Hindlimb muscle (tissue), 1 donor: ENCODE results near the gene DTD1. TPM values are rescaled to one million over a fixed set of nuclear protein-coding genes. Genes with fewer than 3 reads are reported as not detected.

Experiments
- DNase-seq: peaks from one replicate; pipeline ENCODE4 v3.0.0-alpha.2; 2013
- polyA plus RNA-seq: library from polyadenylated mRNA; unstranded; fragments of 120-200 nt; gene quantifications from one replicate; pipeline ENCODE4 v1.2.1, GENCODE V29; 2013; ENCODE audit not compliant: insufficient read length

DTD1 gene
- polyA plus RNA-seq, 1 donor = 14.0 TPM

DNA sequence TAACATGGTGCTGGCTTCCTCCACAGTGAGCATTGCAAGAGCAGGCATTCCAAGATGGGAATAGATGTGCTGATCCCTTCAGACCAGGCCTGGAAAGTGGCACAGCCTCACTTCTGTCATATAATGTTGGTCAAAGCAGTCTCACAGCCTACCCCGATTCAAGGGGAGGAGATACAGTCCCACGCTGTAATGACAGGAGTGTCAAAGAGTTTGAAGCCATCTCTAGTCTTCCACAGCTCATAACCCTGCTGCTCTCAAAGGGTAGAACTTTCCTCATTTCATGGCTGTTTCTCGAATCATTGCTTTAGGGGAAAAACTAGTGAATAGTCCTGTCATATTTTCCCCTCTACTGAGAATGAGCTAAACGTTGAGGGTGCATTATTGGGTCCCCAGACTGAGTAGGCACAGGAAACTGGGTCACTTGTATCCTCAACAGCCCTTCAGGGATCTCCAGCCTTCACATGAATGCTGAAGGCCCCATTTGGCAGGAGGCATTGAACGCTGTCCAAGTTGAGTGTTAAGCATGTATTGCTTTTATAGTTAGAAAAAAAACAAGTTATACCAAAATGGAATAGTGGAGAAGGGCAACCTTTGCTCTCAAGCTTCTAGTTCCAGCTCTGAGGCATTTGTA, 27.3 kb downstream of the DTD1 start:
- DNase-seq = no peak

DNA sequence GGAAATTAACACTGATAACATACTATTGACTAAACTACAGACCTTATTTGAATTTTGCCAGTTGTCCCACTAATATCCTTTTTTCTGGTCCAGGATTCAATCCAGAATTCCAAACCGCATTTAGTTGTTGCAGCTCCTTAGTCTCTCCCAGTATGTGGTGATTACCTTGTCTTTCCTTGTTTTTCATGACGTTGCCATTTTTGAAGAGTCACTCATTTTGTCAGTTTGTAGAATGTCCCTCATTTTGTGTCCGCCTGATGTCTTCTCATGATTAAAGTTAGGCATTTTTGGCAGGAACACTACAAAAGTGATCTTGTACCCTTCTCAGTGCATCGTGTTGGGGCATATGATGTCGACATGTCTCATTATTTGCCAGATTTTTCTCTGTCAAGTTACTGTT, 33.1 kb downstream of the DTD1 start:
- no peak for DNase-seq

DNA sequence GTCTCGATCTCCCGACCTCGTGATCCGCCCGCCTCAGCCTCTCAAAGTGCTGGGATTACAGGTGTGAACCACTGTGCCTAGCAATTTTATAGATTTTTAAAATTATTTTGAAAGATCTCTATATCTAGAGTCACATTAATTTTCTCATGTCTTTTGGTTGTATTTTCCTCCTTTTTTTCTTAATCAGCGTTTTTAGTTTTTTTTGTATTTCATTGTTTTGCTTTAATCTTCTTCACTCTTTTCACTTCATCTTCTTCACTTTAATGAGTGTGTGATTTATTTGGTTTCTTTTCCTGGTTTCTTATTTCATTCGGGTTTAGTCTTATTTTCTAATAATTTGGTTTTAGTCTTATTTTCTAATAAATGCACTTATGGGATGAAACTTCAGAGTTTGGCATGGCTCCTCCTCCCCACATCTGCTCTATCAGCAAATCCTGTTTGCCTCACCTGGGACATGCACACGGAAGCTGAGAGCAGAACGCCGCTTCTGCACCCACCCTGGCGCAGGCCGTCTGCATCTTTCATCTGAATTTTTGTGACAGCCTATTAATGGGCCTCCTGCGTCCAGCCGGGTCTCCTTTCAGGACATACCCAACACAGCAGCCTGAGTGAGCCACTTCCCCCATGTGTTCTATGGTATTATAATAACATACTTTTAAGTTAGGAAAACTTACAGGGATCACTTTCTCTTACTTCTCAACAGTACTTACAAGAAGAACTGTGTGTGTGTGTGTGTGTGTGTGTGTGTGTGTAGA, 35.5 kb downstream of the DTD1 start:
- DNase-seq = no peak

DNA sequence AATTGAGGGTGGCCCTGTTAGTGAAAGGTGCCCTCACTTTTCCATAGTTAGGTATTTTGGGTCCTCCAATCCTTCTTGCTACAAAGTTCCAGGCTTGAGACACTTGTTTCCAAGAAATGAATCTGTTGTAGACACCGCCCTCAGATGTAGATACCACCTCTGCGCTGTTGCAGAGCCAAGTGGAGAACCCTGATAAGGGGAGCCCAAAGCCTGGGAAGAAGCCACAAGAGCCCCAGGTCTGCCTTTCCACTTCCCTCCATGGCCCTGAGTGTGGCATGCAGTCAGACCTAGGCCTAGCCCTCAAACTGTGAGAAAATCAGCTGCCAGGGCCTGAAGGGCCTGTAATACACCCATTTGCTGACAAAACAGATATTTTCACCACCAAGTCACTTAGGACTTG, 37.1 kb downstream of the DTD1 start:
- DNase-seq = no peak

DNA sequence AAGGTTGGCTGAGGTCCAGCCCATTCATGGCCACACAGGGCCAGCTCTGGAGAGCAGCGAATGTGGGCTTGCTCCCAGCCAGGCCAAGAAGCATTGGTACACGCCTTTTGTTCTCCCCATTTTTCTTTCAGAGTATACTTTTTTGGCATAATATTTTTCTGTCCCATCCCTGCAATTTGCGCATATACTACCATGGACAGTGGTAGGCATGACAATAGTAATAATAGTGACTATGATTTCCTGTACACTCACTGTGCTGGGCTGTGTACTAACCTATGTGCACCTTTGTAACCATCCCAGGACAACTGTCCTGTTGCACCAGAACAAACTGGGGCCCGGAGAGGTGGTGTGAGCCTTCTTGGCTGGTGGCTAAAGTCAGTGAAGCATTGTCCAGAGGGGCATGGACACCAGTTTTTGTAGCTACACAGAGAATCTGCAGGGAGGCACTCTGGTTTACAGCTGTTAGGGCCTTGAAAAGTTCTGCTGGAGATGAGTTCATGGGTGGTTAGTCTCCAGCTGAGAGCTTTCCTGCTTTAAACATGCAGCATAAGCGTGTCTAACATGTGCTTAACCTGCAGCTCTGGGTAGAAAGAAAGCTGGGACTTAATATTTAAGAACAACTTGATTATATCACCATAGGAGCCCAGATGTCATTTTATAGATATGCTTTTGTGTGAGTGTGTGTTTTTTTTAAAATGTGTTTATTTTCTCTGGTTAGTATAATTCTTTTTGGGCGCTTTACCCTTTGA, 38.2 kb downstream of the DTD1 start:
- DNase-seq = no peak

DNA sequence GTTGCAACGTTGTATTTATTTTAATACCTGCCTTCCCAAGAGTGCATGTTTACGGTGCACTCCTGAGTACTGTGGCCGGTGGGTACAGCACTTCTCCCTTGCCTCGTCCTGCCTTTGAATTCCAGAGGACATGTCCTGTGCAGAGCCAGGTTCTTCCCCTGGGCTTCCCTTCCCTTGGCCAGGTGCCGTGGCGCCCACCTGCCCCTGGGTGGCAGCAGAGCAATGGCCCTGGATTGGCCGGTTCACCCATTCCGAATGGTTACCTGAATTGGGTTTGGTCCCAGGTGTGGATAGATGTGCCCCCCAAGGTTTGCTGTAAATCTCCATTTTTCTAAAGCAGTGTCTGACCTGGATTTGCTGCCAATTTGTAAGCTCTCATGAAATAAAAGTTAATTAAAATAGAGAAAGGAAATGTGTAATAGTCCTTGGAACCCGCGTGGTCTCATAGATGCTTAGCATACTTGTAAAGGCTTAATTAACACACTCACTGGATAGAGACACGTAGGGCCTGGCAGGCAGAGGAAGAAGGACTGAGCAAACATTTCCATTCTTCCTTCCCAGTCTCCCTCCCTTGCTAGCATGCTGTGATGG, 40.6 kb downstream of the DTD1 start:
- no peak for DNase-seq

DNA sequence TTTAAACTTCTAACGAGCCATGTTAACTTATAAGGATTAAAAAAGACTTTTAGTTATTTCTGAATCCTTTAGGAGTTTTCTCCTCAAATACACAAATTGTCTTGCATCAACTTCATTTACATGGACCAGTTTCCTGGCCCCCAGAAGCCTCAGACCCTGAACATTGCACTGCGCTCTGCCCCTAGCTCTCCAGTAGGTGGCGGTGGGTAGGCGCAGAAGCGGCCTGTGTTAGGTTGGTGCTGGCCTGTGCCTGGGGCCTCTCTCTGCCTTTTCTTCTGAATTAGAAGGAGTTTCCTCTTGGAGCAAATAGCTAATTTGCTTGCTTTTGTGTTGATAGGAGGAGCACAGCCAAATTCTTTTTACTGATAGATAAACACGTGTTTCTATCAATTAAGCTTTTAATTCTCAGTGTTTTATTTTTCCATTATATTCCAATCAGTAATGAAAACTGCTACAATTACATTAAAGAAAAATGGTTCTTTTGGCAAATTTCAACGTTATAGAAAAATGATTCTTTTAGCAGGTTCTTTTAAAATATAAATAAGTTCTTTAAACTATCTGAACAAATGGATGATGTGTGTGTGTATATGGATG, 44.4 kb downstream of the DTD1 start:
- DNase-seq = peak; percentile 58

DNA sequence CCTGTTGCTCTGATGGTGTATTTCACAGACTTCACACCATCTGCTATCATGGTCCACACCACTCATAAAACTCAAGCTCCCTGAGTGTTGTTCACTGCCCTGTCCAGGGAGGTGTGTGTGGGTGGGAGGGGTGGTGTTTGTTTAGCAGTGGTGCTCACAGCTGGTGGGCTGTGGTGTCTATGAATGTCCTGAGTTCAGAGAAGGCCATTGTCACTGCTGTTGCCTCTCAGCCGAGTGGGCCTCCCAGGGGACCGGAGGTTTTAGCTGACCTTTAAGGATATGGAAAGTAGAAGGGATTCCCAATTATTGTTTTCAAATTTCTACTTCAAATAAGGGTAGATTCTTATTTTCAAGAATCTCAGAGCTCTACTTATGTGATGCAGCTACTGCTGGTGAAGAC, 45.6 kb downstream of the DTD1 start:
- DNase-seq = no peak

DNA sequence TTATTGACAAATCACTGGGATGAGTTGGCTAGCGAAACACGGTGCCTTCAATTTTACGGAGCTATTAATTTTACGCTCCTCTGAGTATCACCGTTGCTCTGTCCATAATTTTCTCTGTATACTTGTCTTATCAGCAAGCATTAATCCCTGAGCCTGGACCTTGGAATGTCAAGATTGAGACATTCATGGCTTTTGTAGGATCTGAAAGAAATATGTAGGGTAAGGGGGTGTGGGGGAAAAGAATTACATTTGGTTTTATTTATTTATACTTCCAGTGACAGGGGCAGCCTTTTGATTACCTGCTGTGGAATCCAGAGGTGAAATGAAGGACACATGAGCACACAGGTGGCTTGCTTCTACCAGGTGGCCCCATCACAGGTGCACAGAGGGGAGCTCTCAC, 46.6 kb downstream of the DTD1 start:
- no peak for DNase-seq

DNA sequence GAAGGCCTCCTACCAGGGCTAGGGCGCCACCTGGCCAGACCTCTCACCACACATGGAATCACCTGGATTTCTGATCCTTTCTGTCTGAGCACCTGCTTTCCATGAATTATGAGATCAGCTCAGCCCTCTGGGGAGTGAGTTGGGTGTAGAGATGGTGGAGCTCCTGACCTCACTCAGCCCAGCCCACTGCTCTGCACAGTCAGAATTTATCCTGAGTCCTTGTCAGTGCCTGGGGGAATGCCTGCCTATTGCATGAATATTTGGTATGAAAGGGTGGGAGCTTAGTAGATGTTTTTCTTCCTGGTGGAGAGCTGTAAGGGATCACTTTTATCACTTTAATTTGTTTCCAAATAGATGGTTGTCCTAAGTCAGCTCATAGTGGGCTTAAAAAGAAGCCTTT, 47.5 kb downstream of the DTD1 start:
- no peak for DNase-seq

DNA sequence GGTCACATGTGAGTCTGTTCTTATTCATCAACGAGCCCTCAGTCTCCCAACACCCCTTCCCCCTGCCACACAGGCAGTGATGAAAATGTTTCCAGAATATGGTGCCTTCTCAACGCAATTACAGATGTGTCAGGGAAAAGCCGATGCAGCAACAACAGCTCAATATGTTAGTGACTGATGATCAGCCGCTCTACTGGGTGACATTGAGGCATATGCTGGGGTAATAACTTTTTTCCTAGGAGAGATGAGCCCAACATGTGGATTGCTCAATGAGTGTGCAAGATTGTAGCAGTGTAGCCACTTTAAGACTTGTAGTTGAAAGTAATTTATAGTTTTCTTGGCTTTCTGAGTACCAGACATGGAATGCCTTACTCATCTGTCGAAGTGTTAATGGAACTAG, 49.4 kb downstream of the DTD1 start:
- no peak for DNase-seq

DNA sequence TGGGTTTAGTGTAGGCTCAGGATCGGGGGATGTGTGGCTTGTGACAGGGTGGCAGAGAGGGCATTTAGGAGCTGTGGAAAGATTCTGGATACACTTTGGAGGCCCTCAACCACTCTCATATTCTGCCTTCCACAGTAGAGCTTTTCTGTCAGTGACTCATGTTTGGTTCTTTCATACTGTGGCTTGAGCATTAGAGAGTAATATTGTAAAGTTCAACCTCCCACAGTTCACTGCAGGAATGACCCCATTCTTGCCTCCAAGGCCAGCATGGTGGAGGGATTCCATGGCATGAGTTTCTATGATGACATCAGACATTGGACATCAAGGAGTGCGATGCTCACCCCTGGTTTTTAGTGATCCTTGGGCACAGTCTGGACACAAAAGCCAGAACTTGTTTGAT, 50.9 kb downstream of the DTD1 start:
- DNase-seq = no peak

DNA sequence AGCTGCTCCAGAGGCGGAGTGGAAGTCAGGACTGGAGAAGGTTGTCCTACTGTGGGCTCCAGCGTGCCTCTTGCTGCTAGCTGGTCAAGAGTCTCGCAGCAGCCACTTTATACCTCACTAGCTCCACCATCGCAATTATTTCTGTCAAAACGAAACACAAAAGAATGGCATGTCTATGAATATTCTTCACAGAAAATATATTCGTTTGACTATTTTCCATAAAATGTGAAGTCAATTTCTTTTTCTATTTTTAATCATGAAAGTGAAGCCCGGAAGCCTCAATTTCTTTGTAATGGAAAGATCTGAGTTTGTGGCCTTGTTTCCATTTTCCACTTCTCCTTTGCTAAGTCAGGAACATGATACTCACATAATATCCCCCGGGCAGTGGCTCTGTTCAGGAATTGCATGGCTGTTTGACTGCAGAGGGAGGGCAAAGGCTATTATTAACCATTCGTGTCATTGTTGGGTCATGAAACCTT, 51.7 kb downstream of the DTD1 start:
- DNase-seq = peak; percentile 44

DNA sequence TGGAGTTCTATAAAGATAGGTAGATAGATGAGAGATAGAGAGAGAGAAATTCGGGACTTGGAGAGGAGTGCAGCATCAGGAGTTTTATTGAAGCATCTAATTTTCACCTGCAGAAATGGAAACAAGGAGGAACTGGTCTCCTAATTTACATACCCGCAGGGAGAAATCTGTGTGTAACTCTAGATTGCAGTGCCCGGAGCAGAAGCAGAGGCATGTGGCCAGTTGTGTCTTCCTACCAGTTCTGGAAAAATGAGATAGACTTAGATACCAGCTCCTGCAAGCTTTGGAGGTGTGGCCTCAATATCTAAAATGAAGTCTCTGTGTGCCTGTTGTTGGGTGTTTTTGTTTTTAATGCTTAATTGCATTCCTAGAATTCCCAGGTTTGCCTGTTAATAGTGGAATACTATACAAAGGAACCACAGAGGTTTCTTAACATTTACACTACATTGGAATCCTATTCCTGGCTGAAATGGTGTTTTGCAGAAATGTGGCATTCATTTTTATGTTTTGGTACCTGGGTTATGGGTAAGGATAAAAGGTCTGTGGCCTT, 57.4 kb downstream of the DTD1 start:
- no peak for DNase-seq

DNA sequence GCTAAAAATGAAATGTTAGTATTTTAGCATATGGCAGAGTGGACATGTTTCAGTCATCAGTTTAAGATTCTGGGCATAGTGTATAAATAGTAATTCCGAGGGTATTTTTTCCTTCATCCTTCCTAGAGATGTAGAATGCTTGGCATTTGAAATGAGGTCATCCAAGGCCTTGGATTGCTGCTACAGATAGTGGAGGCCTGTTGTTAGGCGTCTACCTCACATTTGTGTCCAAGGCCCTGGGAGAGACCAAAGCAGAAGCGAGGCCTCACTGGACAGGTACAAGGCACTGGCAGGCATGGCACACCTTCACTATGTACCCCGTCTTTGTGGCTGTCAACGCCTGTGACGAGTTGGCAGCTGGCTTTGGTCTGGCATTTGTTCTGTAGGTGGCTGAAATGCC, 58.0 kb downstream of the DTD1 start:
- no peak for DNase-seq

DNA sequence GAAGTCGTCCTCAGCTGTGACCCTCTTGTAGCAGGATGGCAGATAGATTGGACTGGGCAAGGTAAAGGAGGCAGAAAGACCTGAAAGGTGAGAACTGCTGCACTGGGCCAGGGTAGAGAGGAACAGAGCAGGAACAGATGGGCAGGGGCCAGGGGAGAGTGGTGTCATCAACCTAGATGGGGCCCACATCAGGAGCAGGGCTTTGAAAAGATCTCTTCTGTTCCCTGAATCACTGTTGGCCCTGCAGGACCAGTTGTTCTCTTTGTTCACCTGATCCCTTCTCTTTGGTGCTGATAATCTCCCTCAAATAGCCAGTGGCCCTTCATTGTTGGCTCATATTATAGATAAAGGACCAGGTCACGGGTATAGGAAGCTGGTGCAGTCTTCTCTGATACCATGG, 59.9 kb downstream of the DTD1 start:
- no peak for DNase-seq

DNA sequence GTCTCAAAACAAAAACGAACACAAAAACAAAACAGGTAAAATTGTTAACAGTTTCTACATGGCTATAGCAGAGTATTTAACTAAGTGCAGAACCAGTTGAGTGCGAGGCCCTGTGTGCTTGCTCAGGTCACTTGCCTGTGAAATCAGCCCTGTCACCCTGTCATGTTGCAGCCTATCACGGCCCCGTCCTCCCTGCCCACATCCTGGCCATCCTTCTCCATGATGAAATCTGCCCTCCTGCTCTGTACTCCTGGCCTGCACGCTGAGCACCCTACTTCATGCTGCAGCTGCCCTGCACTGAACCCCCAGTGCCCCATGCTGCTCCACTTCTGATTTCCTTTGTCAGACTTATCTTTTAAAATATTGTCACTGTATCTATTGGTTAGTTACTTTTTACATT, 62.4 kb downstream of the DTD1 start:
- no peak for DNase-seq

DNA sequence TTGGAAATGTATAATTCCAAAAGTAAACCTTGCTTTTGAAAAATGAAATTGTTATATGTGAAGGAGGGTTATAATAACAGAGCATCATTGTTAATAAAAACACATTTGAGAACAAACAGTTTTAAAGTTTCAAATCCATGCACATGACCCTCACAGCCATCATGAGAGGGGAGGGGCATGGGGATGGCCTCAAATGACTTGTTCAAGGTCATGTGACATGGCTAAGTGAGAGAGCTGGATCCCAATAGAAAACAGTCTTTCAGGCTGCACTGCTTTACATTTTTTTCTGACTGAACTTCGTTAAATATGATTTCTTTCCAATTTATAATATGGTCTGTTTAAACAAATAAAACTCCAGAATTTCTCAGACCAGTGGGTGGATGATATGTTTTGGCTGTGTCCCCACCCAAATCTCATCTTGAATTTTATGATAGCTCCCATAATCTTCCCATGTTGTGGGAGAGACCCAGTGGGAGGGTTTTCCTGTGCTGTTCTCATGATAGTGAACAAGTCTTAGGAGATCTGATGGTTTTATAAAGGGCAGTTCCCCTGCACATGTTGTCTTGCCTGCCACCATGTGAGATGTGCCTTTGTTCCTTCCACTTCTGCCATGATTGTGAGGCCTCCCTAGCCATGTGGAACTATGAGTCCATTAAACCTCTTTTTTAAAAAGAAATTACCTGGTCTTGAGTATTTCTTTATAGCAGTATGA, 66.0 kb downstream of the DTD1 start:
- no peak for DNase-seq

DNA sequence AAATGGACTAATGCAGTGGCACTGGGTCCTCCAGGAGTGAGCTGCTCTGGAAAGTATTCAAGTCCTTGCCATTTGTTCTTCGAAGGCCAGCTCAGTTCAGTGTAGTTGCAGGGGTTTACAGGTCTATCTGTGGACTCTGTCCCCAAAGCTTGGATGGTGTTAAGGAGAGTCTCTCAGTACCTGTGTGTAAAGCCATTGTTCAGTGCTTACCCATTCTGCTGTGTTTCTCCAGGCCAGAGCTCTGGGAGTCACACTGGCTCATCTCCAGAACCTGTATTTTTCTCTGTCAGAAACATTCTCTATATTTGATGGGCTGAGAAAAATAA, 66.6 kb downstream of the DTD1 start:
- DNase-seq = no peak

DNA sequence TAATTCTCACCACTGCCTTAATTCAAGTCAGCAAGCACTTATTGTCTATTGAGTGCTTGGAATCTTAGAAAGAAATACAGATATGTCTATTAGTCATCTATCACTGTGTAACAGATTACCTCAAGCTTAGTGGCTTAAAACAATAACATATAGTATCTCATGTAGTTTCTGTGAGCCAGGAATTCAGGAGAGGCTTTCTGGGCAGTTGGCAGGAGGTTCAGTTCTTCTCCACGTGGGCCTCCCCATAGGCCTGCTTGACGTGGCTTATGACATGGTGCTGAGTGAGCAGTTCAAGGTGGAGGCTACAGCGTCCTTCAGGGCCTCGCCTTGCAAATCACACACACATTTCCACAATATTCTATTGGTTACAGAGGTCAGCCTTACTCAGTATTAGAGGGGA, 69.7 kb downstream of the DTD1 start:
- no peak for DNase-seq

DNA sequence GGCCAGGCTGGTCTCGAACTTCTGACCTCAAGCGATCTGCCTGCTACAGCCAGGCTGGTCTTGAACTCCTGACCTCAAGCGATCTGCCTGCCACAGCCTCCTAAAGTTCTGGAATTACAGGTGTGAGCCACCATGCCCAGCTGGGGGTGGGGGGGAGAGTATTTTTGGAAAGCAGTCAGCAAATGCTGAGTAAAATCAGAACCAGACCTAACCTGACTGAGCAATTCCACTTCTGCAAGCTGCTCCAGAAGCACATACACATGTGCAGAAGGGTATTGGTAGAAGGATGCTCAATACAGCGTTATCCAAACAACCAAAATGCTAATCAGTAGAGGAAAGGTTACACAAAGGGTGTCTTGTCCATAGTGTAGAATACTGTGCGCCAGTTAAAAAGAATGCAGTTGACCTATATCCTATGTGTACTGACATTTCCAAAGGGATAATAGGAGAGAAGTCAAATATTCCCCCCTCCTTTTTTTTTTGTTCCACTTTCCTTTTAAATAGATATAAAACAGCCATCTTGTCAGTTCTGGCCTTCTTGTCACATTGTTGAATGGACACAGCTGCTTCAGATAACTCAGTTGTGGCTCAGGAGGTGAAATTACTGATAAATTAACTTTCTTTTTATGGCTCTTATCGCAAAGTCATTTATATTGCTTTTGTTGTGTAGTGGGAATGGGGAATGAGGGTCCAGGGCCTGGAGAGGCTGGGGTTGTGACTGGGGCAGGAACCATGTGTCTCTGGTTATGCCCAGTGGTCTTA, 74.6 kb downstream of the DTD1 start:
- DNase-seq = no peak
